ENCODE results near the gene FMO1.

Gene FMO1

GRCh38 chr1:171212607-171213351 is 35.5 kb upstream of the FMO1 start:
- TF ChIP-seq CTCF (IDR thresholded peaks at IDR 0.05; ENCODE audit: borderline replicate concordance, insufficient read depth, low read depth, low read length) = no peak
- no peak overlapping the region for H3K4me3 ChIP-seq (ENCODE audit: low read depth, low read length)

GRCh38 chr1:171213559-171214454 is 34.5 kb upstream of the FMO1 start:
- no peak for TF ChIP-seq CTCF (IDR thresholded peaks at IDR 0.05; ENCODE audit: borderline replicate concordance, insufficient read depth, low read depth, low read length)
- H3K4me3 ChIP-seq (ENCODE audit: low read depth, low read length) = no peak overlapping the region

- no peak for TF ChIP-seq CTCF (IDR thresholded peaks at IDR 0.05; ENCODE audit: borderline replicate concordance, insufficient read depth, low read depth, low read length)
- H3K4me3 ChIP-seq (ENCODE audit: low read depth, low read length) = no peak overlapping the region
Measured at GRCh38 chr1:171217658-171218443, 30.4 kb upstream of the FMO1 start.

GRCh38 chr1:171218661-171219060 is 29.6 kb upstream of the FMO1 start:
- H3K4me3 ChIP-seq (ENCODE audit: low read depth, low read length) = no peak overlapping the region
- TF ChIP-seq CTCF (IDR thresholded peaks at IDR 0.05; ENCODE audit: borderline replicate concordance, insufficient read depth, low read depth, low read length) = no peak

- no peak overlapping the region for H3K4me3 ChIP-seq (ENCODE audit: low read depth, low read length)
- TF ChIP-seq CTCF (IDR thresholded peaks at IDR 0.05; ENCODE audit: borderline replicate concordance, insufficient read depth, low read depth, low read length) = no peak
Measured at GRCh38 chr1:171219346-171220080, 28.8 kb upstream of the FMO1 start.

GRCh38 chr1:171220081-171220420 is 28.2 kb upstream of the FMO1 start:
- TF ChIP-seq CTCF (IDR thresholded peaks at IDR 0.05; ENCODE audit: borderline replicate concordance, insufficient read depth, low read depth, low read length) = no peak
- H3K4me3 ChIP-seq (ENCODE audit: low read depth, low read length) = no peak overlapping the region

Data from GM12875 (cell line).